GM18861 (cell line): ENCODE data around the gene CEACAM20.
"Not testable (repeated sequence)": the region's sequence is repeated elsewhere in the genome, so short reads cannot be mapped to it uniquely, and the experiment has no call there.

ENCODE experiments used
- ATAC-seq: cut with Tn5 transposase; IDR thresholded peaks from one replicate; pipeline ENCODE4 v1.9.1; 2021; ENCODE audit not compliant: unreplicated experiment

The CEACAM20 gene

DNA sequence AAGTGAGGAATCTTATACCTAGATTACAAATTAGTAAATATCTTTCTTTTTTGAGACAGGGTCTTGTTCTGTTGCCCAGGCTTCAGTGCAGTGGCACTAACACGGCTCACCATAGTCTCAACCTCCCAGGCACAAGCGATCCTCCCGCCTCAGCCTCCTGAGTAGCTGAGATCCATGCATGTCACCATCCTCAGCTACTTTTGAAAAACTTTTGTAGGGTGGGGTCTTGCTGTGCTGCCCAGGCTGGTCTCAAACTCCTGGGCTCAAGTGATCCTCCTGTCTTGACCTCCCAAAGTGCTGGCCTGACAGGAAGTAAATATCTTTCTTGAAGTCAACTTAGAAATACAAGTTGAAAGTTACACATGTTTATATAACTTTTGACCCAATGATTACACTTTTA, 20.0 kb upstream of the CEACAM20 start:
- no peak for ATAC-seq

DNA sequence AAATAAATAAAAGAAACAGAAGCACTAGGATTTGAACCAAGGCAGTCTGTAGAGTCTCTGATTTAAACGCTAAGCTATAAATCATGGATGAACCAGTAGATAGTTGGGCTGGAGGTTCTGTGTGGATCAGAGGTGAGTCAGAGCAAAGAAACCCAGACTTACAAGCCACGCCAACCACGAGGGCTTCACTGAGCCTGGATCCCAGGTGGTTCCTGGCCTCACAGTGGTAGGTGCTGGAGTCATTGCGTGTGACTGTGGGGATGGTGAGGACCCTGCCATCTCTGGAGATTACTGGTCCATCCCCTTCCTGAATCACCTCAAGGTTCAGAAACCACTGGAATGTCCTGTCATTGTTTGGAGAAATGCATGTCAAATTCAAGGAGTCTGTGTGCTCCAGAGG, 19.3 kb upstream of the CEACAM20 start:
- ATAC-seq: no peak

DNA sequence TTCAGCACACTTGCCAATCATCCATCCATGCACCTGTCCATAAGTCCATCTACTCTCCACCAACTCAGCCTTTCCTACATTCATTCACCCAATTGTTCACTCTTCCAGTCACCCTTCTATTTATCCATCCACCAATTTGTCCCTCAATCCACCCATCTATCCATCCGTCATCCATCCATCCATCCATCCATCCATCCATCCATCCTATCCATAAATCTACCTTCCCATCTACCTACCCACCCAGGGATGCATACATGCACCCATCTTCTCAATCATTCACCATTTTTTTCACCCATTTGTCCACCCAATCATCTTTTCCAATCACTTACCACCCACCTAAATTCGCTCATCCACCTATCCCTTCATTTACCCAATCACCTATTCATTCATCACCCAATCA, 14.6 kb upstream of the CEACAM20 start:
- ATAC-seq: no peak

DNA sequence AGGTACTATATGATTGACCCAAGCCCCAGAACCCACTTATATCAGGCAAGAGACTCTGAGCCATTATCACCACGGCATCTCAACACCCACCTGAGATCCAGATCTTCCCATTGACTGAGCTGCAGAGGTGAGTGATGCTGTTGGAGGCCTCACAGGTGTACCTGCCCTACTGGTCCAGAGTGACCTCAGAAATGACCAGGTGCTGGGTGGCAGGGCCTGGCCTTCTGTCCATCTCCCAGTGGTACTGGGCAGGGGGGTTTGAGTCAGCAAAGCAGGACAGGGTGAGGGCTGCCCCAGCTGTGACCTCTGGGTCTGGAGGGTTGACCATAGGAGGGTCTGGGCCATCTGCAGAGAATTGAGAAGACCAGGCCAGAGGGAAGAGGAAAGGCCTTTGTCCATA, 13.2 kb upstream of the CEACAM20 start:
- no peak for ATAC-seq

DNA sequence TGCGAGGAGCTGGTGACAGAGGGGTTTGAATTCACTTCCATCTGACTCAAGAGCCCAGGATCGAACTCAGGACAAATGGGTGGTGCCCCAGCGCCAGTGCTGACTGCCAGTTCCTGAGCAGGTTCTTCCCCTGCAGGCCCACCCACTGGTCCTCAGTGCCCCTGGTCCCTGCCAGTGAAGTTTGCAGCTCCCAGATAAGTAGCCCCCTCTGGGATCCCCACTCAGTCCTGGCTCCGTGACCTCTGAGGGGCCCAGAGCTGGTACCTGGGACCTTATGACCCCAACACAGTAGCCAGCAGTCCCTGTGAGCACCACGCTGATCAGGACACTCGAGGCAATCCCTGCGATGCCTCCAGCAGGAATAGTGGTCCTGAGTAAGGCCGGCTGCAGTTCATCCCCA, 11.3 kb upstream of the CEACAM20 start:
- ATAC-seq: no peak

DNA sequence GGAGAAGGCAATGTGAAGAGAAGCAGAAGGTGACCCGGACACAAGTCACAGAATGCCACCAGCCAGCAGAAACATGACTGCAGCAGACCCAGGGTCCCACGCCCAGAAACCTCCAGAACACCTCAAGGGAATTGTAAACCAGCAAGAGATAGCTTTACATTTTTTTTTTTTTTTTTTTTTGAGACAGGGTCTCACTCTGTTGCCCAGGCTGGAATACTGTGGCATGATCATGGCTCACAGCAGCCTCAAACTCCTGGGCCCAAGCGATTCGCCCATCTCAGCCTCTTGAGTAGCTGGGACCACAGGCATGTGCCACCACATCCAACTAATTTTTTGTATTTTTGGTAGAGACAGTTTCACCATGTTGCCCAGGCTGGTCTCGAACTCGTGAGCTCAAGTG, 10.5 kb upstream of the CEACAM20 start:
- ATAC-seq: no peak

DNA sequence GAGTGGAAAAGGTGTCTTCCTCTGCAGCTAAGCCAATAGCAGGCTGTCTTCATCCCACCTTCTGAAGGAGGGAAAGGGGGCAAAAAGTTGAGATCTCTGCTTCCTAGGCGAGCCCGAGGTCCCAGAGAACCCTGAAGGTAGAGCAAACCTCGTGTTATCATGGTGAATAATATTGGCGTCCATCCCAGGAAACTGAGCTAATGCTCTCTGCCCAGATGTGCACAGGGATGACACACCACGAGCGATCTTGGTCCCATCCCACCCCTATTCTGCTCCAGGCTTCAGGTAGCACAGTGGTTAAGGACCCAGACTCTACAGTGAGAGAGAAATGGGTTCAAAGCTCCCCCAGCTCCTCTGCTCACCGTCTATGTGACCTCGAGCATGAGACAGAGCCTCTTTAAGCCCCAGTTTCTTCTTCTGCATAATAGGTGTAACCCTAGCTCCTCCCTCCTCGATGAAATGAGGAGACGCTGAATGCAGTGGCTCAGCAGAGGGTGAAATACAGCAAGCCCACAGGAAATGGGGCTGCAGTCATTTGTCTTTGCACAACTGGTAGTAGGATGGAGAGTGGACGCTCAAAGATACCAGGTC, 9.9 kb upstream of the CEACAM20 start:
- ATAC-seq: no peak

DNA sequence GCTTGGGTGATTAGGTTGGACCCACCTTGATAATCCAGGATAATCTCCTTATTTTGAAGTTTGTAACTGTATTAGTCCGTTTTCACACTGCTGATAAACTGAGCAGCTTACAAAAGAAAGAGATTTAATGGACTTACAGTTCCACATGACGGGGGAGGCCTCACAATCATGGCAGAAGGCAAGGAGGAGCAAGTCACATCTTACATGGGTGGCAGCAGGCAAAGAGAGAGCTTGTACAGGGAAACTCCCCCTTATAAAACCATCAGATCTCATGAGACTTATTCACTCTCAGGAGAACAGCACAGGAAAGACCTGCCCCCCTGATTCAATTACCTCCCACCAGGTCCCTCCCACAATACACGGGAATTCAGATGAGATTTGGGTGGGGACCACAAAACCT, 5.9 kb upstream of the CEACAM20 start:
- ATAC-seq: not testable (repeated sequence)

DNA sequence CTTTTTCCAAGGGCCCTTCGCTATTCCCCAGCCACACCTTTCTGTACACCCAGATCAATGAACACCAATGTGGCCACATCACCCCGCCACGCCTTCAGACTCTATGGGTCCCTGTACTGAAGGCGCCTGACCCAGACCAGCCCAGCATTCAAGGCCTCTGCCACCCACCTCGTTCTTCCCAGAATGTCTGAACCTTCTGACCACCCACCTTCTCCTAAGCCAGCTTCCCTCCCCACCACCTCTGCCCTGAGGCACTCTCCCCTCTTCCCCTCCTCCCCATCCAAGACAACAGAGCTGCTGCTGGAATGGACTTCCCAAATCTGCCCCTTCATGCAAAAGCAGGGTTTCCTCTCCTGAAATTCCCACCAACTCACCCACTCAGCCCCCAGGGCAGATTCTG, 3.3 kb upstream of the CEACAM20 start:
- no peak for ATAC-seq

DNA sequence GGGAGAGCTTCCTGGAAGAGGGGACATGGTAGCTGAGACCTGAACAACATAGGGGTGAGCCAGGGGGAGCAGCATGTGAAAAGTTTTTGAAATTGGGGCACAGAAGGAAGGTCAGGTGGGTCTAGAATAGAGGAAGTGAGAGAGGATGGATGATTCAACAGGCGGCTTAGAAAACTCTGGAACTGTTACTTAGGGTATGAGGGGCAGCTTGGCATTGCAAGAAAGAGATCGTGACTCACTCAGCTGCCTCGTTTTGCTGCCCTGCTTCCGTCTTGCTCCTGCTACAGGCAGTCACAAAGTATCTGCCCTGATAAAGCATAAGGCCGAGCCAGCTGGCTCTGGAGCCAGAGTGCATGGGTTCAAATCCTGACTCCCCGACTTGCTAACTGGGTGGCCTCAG, 1.3 kb upstream of the CEACAM20 start:
- no peak for ATAC-seq

DNA sequence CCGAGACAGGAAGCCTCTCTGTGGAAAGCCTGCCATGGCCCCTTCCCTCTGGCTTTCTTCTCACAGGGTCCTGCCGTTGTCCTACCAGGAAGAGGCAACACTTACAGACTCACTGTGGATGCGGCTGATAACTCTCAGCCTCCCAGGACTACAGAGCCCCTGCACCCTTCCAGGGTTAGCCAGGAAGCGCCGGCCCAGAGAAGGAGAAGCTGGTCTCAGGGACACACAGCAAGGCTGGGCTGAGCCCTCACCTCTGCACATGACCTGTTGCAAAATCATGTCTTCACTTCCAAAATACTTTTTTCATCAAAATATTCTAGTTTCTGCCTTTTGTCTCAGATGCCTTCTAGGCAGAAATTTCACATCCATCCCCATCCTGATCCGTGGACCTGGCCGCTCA, 1.9 kb downstream of the CEACAM20 start:
- ATAC-seq: no peak

DNA sequence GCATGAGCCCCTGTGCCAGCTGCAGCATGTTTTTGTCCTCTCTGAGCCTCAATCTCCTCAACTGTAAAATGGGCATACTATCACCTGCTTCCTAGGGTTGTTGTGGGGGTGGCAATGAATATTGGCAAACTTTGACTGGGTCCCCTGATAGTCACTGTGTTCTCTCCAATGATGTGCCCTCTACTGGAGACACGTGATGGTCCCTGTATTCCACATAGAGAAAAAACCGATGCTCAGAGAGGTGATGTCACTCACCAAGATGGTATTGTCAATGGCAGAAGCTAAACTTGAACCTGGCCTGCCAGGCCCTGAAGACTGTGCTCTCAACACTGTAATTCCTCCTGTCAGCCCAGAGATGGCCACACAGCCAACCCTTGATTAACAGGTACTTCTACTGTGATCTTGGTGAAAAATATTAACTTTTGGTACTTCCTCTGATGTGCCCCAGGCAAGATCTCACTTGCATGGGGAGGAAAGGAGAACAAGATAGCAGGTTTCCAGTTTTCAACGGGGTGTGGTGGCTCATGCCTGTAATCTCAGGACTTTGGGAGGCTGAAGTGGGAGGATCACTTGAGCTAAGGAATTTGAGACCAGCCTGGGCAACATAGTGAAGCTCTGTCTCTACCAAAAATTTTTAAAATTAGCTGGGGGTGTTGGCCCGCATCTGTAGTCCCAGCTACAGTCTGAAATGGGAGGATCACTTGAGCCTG, 3.6 kb downstream of the CEACAM20 start:
- no peak for ATAC-seq

DNA sequence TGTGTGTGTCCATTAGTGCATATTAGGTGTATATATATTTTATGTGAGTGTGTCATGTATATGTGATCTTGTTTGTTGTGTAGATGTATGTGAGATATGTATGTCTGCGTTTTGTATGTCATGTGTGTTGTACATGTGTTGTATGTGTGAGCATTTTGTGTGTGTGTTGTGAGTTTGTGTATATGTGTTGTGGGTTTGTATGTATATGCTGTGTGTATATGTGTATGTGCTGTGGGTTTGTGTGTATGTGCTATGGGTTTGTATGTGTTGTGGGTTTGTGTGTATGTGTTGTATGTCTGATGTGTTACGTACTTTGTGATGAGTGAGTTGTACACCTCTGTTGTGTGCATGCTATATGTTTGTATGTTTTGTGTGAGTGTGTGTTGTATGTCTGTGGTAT, 8.1 kb downstream of the CEACAM20 start:
- ATAC-seq: no peak

DNA sequence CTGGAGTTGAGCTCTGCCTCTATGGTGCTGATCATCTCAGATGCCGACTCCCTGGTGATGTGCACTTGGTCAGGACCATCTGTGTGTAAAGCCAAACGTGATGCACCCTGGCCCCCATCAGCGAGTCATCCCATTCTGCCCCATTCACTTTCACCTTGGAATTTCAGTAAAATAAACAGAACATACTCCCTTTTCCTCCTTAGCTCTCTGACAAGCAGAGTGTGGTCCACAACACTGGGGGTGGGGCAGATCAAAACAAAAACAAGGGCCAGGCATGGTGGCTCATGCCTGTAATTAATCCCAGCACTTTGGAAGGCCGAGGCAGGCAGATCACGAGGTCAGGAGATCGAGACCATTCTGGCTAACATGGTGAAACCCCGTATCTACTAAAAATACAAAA, 12.3 kb downstream of the CEACAM20 start:
- no peak for ATAC-seq

DNA sequence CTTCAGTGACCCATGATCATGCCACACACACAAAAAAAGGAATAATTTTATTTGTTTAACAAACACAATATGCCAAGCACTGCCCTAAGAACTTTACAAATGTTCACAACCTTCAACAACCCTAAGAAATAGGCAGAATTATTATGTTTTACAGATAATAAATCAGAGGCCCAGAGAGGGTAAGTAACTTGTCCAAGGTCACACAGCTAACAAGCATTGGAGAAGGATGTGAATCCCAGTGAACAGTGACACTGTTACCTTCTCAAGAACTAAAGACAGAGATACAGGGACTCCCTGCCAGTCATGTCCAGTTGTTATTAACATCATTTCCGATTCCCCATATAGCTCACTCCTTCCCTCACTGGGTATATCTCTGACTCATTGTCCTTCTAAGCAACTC, 13.6 kb downstream of the CEACAM20 start:
- no peak for ATAC-seq

DNA sequence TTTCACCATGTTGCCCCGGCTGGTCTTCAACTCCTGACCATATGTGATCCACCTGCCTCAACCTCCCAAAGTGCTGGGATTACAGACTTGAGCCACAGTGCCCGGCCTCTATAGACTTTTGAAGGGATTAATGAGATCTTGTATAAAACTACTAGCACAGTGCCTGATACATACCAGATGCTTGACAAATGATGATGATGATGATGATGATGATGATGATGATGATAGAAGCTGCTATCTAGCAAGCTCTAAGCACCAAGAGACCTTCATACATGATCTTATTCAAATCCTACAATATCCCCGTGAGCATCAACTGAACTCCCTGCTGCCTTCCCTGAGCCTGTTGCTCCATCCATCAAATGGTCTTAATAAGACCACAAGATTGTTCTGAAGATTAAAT, 14.4 kb downstream of the CEACAM20 start:
- ATAC-seq: no peak

DNA sequence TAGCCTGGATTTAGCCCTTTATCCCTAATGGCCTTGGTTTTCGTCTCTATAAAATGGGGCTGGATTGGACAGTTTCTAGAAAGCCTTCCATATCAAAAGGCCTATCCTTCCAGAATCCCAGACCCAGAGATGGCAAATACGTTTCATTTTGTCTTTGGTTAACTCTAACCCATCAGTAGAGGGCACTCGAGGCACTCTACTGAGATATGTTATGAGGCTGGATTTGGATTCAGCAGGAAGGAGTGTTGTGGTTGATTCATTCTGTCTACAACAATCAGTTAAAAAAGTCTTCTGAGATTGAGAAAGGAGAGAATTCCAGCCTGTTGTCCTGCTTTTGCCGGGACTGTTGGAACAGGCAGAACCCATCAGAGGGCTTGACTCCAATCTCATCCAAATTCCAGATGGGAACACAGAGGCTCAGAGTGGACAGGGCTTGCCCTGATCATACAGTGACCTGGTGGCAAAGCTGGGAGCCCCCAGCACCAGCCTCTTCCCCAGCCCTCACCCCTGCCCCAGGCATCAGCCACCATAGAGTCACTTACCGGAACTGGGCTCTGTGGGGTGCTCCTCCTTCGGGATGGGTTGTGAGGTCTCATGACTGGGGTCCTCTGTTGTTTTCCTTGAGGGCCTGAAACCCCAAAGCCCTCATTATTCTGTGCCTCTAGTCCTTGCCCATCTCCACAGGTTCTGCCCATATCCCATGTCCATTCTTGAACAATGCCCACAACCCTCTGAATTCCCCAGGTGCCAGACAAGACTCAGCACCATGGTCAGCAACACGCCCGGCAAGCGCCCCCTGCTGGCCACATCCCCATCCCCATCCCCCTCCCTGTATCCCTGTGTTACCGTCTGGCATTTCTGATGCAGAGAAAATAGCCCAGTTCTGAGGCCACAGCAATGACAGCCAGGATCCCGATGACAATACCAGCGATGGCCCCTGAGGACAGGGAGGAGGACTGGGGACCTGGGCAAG, 16.9 kb downstream of the CEACAM20 start:
- ATAC-seq: no peak

DNA sequence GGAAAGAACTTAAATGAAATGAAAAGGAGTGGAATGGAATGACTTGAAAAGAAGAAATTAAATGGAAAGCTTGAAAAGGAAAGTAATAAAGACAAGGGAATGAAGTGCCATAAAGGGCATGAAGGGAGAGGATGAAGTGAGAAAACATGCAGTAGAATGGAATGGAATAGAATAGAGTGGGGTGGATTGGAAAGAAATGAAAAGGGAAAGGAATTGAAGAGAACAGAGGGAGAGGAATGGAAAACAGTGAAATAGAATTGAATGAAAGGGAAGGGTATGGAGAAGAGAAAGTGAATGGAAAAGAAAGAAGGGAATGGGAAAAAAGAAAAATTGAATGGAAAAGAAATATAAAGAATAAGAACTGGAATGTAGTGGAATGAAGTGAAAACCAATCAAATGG, 20.0 kb downstream of the CEACAM20 start:
- no peak for ATAC-seq

DNA sequence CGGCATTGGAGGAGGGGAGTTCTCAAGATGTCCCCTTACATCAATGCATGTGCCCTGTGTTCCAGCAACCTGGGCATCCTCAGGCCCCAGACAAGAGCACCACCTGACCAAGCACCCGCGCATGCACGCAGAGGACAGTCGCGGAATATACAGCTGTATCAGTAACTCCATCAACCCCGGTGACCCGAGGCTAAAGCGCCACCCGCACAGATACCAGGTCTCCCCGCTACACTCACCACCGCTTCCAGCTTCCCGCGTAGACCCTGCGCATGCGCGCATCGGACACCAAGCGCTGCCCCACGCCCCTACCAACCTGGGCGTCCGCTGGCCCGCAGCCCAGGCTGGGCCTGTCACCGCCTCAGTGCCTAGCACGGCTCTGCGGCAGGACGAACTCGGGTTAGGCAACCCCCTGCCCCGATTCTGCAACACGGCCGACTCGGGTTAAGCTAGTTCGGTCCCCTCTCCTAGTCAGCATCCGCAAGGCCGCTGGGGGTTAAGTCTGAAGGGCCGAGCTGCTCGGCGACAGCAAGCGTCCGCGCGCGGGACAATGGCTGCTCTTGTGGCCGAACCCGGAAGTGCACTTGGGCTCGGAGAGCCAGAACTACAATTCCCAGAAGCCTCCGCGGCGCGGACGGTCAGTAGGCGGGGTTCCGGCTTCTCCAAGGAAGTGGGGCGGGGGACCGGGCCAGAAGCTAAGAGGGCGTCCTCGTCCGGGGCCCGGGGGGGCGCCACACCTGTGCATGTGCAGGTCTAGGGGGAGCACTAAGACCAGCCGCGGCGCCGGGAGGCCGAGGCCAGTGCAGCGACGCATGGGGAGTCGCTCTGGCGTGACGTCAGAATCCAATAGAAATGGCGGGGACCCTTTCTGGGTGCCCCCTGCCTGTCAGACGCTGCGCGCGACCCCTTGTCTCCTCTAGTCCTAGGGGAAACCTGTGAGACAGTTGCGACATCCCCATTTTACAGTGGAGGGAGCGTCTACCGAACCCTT, 29.2 kb downstream of the CEACAM20 start, which contains the start of gene ZNF180:
Gene ZNF180 (minus strand): TSS at position 561 of the 988 bp plus-strand sequence. CDS start 3,188 bp downstream, outside the sequence.
- peak; percentile 83 for ATAC-seq

DNA sequence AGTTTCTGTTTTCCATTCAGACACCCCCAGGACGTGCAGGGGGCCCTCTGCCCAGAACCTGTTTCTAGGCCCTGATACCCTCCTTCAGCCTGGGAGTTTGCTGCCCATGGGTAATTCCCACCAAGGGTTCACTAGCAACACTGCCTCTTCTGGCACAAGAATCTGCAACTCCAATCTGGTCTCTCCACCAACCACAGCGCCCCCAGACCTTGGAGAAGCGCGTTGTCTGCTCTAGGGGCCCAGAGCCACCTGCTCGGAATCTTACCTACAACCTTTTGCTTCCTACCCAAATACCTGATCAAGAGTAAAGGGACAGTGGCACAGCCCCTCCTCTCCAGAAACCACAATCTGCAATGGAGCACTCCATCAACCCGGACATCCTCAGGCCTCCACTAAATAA, 29.9 kb downstream of the CEACAM20 start:
- ATAC-seq: no peak

DNA sequence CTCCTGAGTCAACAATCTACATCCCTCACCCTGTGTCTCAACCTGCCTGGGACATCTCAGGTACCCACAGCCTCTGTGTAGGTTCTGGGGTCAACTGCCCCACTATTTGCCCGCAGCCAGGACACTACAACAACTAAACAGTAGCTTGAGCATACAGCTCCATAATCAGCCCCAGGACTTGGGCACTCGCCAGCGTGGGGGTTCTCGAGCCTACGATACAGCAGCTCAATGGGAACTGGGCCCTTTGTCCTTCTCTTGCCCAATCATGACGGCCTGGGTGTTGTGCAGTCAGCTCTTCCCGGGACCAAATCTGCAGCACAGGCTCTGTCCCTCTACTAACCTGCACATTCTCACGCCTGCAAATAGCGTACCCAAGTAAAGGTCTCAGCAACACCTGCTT, 30.5 kb downstream of the CEACAM20 start:
- ATAC-seq: no peak
